Measurements from ENCODE around the gene SUN3.

The SUN3 gene

GRCh38 chr7:47970761-47971160 lies 58.1 kb downstream of the SUN3 start:
- no peak for DNase-seq

- peak; percentile 19 to 22 for DNase-seq
These were observed 59.8 kb downstream of the SUN3 start for GRCh38 chr7:47968847-47969774.

GRCh38 chr7:47967708-47968107 lies 61.2 kb downstream of the SUN3 start:
- DNase-seq: no peak

- DNase-seq: no peak
These were observed 61.8 kb downstream of the SUN3 start for GRCh38 chr7:47967123-47967522.

- no peak for DNase-seq
These were observed 63.5 kb downstream of the SUN3 start for GRCh38 chr7:47965456-47965855.

- no peak for DNase-seq
These were observed 66.6 kb downstream of the SUN3 start for GRCh38 chr7:47962262-47962661.

GRCh38 chr7:47957156-47957555 lies 71.8 kb downstream of the SUN3 start:
- no peak for DNase-seq

- DNase-seq: no peak
These were observed 72.7 kb downstream of the SUN3 start for GRCh38 chr7:47956220-47956619.

- DNase-seq: no peak
These were observed 74.5 kb downstream of the SUN3 start for GRCh38 chr7:47954231-47954911.

GRCh38 chr7:47953822-47954221 lies 75.1 kb downstream of the SUN3 start:
- DNase-seq: no peak

GRCh38 chr7:47952224-47952623 lies 76.7 kb downstream of the SUN3 start:
- no peak for DNase-seq

GRCh38 chr7:47951374-47951773 lies 77.5 kb downstream of the SUN3 start:
- no peak for DNase-seq

- DNase-seq: no peak
These were observed 78.2 kb downstream of the SUN3 start for GRCh38 chr7:47950714-47951113.

- DNase-seq: no peak
These were observed 79.2 kb downstream of the SUN3 start for GRCh38 chr7:47949703-47950102.

GRCh38 chr7:47948141-47948790 lies 80.6 kb downstream of the SUN3 start, which contains the start of gene PKD1L1:
TSS of gene PKD1L1 (minus strand) at chr7:47948466. CDS start at chr7:47948440, 26 bp downstream.
- DNase-seq: no peak

- DNase-seq: no peak
These were observed 81.6 kb downstream of the SUN3 start for GRCh38 chr7:47947355-47947749.

GRCh38 chr7:47946581-47947354 lies 82.1 kb downstream of the SUN3 start:
- DNase-seq: no peak

- peak; percentile 41 to 55 for DNase-seq
These were observed 83.5 kb downstream of the SUN3 start for GRCh38 chr7:47945261-47946015.

GRCh38 chr7:47944536-47945260 lies 84.2 kb downstream of the SUN3 start:
- no peak for DNase-seq

GRCh38 chr7:47943676-47944474 lies 85.0 kb downstream of the SUN3 start:
- no peak for DNase-seq

All from AML-193 (cell line).